Stimulated activated CD4-positive, alpha-beta T cell treated with anti-CD3 and anti-CD28 coated beads, Interleukin-12 subunit alpha, Interleukin-12 subunit beta, amount 100 ng/mL, for 24 hours (primary cell): Measurements from ENCODE around the gene FAM110D.

Source experiments
- DNase-seq, 2 experiments: peaks; one replicate each; pipeline ENCODE4 v3.0.0-alpha.2; 2020; ENCODE audit warnings: low read depth in 2 of 2

The FAM110D gene

GRCh38 chr1:26162220-26162709 lies 3.4 kb downstream of the FAM110D start:
- DNase-seq: no peak

- DNase-seq: no peak
Measured at GRCh38 chr1:26163684-26164035, 4.8 kb downstream of the FAM110D start.

GRCh38 chr1:26164036-26164860 lies 5.4 kb downstream of the FAM110D start:
- peak; percentile 20 to 37 for DNase-seq

GRCh38 chr1:26164861-26165842 lies 6.3 kb downstream of the FAM110D start:
- no peak for DNase-seq

GRCh38 chr1:26166719-26167281 lies 7.9 kb downstream of the FAM110D start:
- no peak for DNase-seq

GRCh38 chr1:26168410-26169197 lies 9.7 kb downstream of the FAM110D start, which contains the start of gene C1orf232:
Gene C1orf232 (minus strand): TSS chr1:26168963. CDS start chr1:26168499, 464 bp downstream.
- no peak for DNase-seq

GRCh38 chr1:26169198-26169554 lies 10.3 kb downstream of the FAM110D start:
- no peak for DNase-seq

- DNase-seq: peak; percentile 80 to 88
Measured at GRCh38 chr1:26169669-26170471, 11.0 kb downstream of the FAM110D start, which contains the start of gene ZNF593. Gene ZNF593 (plus strand): TSS chr1:26169908. CDS start chr1:26169984, 76 bp downstream.

- DNase-seq: no peak
Measured at GRCh38 chr1:26170472-26170821, 11.6 kb downstream of the FAM110D start.

GRCh38 chr1:26171084-26172072 lies 12.5 kb downstream of the FAM110D start, which contains the start of gene ZNF593OS:
Gene ZNF593OS (minus strand): TSS chr1:26171832. CDS start chr1:26171661, 171 bp downstream.
- DNase-seq: no peak

- no peak for DNase-seq
Measured at GRCh38 chr1:26175346-26175745, 16.5 kb downstream of the FAM110D start.

GRCh38 chr1:26177182-26177684 lies 18.4 kb downstream of the FAM110D start, which contains the start of gene CNKSR1:
Gene CNKSR1 (plus strand): TSS chr1:26177491. CDS start chr1:26177548, 57 bp downstream.
- no peak for DNase-seq

GRCh38 chr1:26180010-26180506 lies 21.2 kb downstream of the FAM110D start:
- no peak for DNase-seq

GRCh38 chr1:26181586-26182382 lies 22.9 kb downstream of the FAM110D start:
- DNase-seq: no peak

GRCh38 chr1:26182383-26182696 lies 23.5 kb downstream of the FAM110D start:
- DNase-seq: no peak

GRCh38 chr1:26184086-26184485 lies 25.2 kb downstream of the FAM110D start:
- no peak for DNase-seq

GRCh38 chr1:26184883-26185282 lies 26.0 kb downstream of the FAM110D start:
- DNase-seq: no peak

GRCh38 chr1:26187882-26188281 lies 29.0 kb downstream of the FAM110D start:
- DNase-seq: no peak
